ENCODE data around the gene DUSP7. TPM values are rescaled to one million over a fixed set of nuclear protein-coding genes. Genes with fewer than 3 reads are reported as not detected.

The DUSP7 gene
- polyA plus RNA-seq, 1 experiment: 17.8 TPM

DNA sequence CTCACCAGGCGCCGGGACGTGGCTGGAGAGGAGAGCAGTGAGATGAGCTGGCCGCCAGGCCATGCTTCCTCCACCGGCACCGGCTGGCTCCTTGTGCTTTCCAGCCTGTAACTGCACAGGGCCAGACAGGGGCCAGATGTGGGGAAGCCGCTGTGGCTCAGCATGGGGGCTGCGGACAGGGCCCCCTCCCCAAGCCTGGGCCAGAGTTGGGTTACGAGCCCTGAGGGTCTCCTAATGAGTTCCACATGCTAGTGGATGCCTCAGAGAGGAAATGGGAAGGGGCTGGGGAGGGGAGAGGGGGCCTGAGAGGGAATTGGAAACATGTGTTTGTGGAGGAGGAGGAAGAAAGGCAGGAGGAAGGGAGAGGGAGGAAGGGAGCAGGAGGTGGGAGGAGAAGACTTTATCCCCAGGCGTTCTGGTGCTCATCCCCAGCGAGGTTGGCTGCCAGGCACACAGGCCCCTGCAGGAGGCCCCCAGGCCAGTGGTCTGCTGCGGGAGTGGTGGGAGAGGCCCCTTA lies 11.7 kb upstream of the DUSP7 start:
- ChIA-PET POLR2A (interaction anchor here (0.7 to 1.2 kb wide), 3 partner anchors 12 to 72 kb away, joined by 3 read pairs; partner anchors contain the start of gene RPL29), CTCF (no interaction called here)
- TF ChIP-seq, protein P1, sequence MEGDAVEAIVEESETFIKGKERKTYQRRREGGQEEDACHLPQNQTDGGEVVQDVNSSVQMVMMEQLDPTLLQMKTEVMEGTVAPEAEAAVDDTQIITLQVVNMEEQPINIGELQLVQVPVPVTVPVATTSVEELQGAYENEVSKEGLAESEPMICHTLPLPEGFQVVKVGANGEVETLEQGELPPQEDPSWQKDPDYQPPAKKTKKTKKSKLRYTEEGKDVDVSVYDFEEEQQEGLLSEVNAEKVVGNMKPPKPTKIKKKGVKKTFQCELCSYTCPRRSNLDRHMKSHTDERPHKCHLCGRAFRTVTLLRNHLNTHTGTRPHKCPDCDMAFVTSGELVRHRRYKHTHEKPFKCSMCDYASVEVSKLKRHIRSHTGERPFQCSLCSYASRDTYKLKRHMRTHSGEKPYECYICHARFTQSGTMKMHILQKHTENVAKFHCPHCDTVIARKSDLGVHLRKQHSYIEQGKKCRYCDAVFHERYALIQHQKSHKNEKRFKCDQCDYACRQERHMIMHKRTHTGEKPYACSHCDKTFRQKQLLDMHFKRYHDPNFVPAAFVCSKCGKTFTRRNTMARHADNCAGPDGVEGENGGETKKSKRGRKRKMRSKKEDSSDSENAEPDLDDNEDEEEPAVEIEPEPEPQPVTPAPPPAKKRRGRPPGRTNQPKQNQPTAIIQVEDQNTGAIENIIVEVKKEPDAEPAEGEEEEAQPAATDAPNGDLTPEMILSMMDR (IDR thresholded peaks at IDR 0.05; ENCODE audit: low read depth, low read length): 0 out of 2 replicates have a peak, but pooled peaks have one; percentile 11
- H3K9me3 ChIP-seq (ENCODE audit: control insufficient read depth, insufficient read depth, low read length): no peaks in the 10 kb centered on the region
- H3K27me3 ChIP-seq (ENCODE audit: control insufficient read depth, insufficient read depth, low read length): no peaks in the 10 kb centered on the region
- H3K4me3 ChIP-seq (ENCODE audit: low read depth, low read length): no peak overlapping the region
- H3K27ac ChIP-seq (ENCODE audit: low read depth, low read length): peak overlapping the region; percentile 52
- DNase-seq (ENCODE audit: low read depth, low spot score): no peak

DNA sequence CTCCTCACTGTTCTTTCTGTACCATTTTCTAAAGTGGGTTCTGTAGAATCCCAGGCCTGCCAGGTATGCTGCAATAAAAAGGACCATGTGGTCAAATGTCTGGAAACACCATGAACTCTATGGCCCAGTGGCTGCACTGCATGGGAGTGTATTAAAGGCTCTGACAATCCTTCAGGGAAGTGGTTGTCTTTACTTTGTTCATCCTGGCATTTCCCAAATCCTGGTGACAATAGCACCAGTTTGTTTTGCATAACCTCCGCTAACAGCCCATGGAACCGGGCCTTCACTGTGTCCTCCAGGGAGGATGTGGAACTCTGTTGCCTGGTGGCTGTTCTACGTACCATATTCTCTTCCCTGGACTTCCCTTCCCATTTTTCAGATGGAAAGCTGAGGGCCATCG lies 11.2 kb upstream of the DUSP7 start:
- Histone ChIP-seq H3K27me3 (ENCODE audit: control insufficient read depth, insufficient read depth, low read length) (no peaks in the 10 kb centered on the region), H3K27ac (ENCODE audit: low read depth, low read length) (peak overlapping the region; percentile 52), H3K4me3 (ENCODE audit: low read depth, low read length) (no peak overlapping the region), H3K9me3 (ENCODE audit: control insufficient read depth, insufficient read depth, low read length) (no peaks in the 10 kb centered on the region)
- ChIA-PET POLR2A (interaction anchor here (0.5 to 1.2 kb wide), 4 partner anchors 12 to 220 kb away, joined by 3 read pairs; partner anchors contain the start of genes GLYCTK and RPL29), CTCF (interaction anchor here (1.0 kb wide), 1 partner anchor 65 kb away, joined by 3 read pairs; no protein-coding TSS in a partner anchor)
- TF ChIP-seq, protein P1 (IDR thresholded peaks at IDR 0.05; ENCODE audit: low read depth, low read length): no peak
- DNase-seq (ENCODE audit: low read depth, low spot score): no peak

- TF ChIP-seq, protein P1 (IDR thresholded peaks at IDR 0.05; ENCODE audit: low read depth, low read length): no peak
- DNase-seq (ENCODE audit: low read depth, low spot score): no peak
- ChIA-PET POLR2A (interaction anchor here (0.7 to 1.7 kb wide), 4 partner anchors 10 to 71 kb away, joined by 3 to 6 read pairs (median 3); partner anchors contain the start of genes DUSP7 and RPL29), CTCF (interaction anchor here (1.0 kb wide), 1 partner anchor 64 kb away, joined by 3 read pairs; no protein-coding TSS in a partner anchor)
- Histone ChIP-seq H3K9me3 (ENCODE audit: control insufficient read depth, insufficient read depth, low read length) (no peaks in the 10 kb centered on the region), H3K4me3 (ENCODE audit: low read depth, low read length) (no peak overlapping the region), H3K27ac (ENCODE audit: low read depth, low read length) (no peak overlapping the region), H3K27me3 (ENCODE audit: control insufficient read depth, insufficient read depth, low read length) (no peaks in the 10 kb centered on the region)
These were observed 10.7 kb upstream of the DUSP7 start for GRCh38 chr3:52067046-52067445.

GRCh38 chr3:52065264-52065756 lies 8.9 kb upstream of the DUSP7 start:
- no peak overlapping the region for H3K27ac ChIP-seq (ENCODE audit: low read depth, low read length)
- 0 out of 2 replicates have a peak, but pooled peaks cover 3% of the 10 kb centered on the region for H3K9me3 ChIP-seq (ENCODE audit: control insufficient read depth, insufficient read depth, low read length)
- CTCF ChIA-PET: no interaction called here
- no peak overlapping the region for H3K4me3 ChIP-seq (ENCODE audit: low read depth, low read length)
- POLR2A ChIA-PET: interaction anchor here (1.7 kb wide), 1 partner anchor 9 kb away, joined by 6 read pairs; the partner anchor contains the start of gene DUSP7
- TF ChIP-seq, protein P1 (IDR thresholded peaks at IDR 0.05; ENCODE audit: low read depth, low read length): no peak
- no peak for DNase-seq (ENCODE audit: low read depth, low spot score)
- H3K27me3 ChIP-seq (ENCODE audit: control insufficient read depth, insufficient read depth, low read length): no peaks in the 10 kb centered on the region

GRCh38 chr3:52064561-52064960 lies 8.2 kb upstream of the DUSP7 start:
- H3K9me3 ChIP-seq (ENCODE audit: control insufficient read depth, insufficient read depth, low read length): 0 out of 2 replicates have a peak, but pooled peaks cover 3% of the 10 kb centered on the region
- TF ChIP-seq, protein P1 (IDR thresholded peaks at IDR 0.05; ENCODE audit: low read depth, low read length): no peak
- ChIA-PET CTCF (no interaction called here), POLR2A (no interaction called here)
- DNase-seq (ENCODE audit: low read depth, low spot score): no peak
- no peak overlapping the region for H3K4me3 ChIP-seq (ENCODE audit: low read depth, low read length)
- H3K27ac ChIP-seq (ENCODE audit: low read depth, low read length): no peak overlapping the region
- no peaks in the 10 kb centered on the region for H3K27me3 ChIP-seq (ENCODE audit: control insufficient read depth, insufficient read depth, low read length)

All from AG04450 (cell line).